Stimulated activated memory B cell treated with anti-CD40 and anti-IgM and Interleukin-4, amounts not matched to agents 10 μg/mL and 1 μg/mL and 100 μg/mL, for 72 hours (primary cell): ENCODE measurements around the gene TRIM62.

ENCODE experiments used
- ATAC-seq: fragments of 150-1000 bp; cut with Tn5 transposase; 2 replicates; pipeline ENCODE4 v1.10.0; 2021
- H3K27ac Mint-ChIP-seq: one replicate; pipeline ENCODE4 v1.8.0; 2022; ENCODE audit warnings: mild to moderate bottlenecking, mixed read lengths
- H3K27me3 Mint-ChIP-seq: one replicate; pipeline ENCODE4 v1.8.0; 2022; ENCODE audit warnings: mixed read lengths
- H3K36me3 Mint-ChIP-seq: one replicate; pipeline ENCODE4 v1.8.0; 2022; ENCODE audit warnings: mixed read lengths
- H3K4me1 Mint-ChIP-seq: one replicate; pipeline ENCODE4 v1.8.0; 2022; ENCODE audit warnings: mixed read lengths
- H3K4me3 Mint-ChIP-seq: one replicate; pipeline ENCODE4 v1.8.0; 2022; ENCODE audit warnings: mild to moderate bottlenecking, moderate library complexity, mixed read lengths
- H3K9me3 Mint-ChIP-seq: one replicate; pipeline ENCODE4 v1.8.0; 2022; ENCODE audit warnings: mixed read lengths

Gene TRIM62

DNA sequence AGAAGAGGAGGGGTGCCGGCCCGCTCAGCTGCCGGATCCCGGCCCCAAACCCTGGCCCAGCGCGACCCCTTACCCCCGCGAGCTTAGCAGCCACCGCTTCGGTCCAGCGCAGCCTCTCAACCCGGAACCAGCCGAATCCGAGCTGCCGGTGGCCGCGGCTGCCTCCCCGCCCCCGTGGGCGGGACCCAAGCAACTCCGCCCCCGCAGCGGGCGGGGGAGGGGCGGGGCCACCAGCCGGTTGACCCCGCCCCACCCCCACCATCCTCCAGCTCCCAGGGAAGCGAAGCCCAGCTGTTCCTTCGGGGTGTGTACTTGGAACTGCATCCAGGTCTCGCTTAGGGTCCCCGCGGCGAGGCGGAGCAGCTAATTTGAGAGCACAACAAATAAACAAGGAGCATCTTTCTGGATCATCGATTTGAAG, at the start of gene TRIM62:
TSS of gene TRIM62 (minus strand) at position 123 of the 421 bp plus-strand sequence. CDS start 611 bp downstream, outside the sequence.
- peak; percentile 77 for ATAC-seq
- no peaks in the 10 kb centered on the region for H3K9me3 Mint-ChIP-seq
- peak within 1 kb of the TSS; percentile 86 for H3K27ac Mint-ChIP-seq
- H3K4me1 Mint-ChIP-seq, result peaks cover 34% of the 10 kb centered on the region
- H3K36me3 Mint-ChIP-seq, result no peaks in the 10 kb centered on the region
- peaks cover 37% of the 10 kb centered on the region for H3K27me3 Mint-ChIP-seq
- H3K4me3 Mint-ChIP-seq, result peak within 1 kb of the TSS; percentile 93

DNA sequence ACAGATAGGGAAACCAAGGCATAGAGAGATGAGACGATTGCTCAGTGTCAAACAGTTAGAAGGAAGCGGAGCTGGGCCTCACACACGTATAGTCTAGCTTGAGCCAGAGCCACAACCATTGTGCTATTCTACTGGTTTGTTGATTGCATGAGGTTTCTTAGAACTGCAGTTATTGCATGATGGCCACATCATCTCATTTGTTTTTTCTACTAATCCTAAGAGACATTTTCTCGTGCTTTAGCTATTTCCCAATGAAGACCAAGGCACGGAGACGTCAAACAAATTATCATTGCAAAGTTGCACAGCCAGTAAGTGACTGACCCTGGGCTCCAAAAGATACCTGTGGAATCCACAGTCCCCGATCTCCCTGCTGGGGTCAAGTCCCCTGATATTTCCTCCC, 49.3 kb upstream of the TRIM62 start:
- no peaks in the 10 kb centered on the region for H3K4me1 Mint-ChIP-seq
- H3K36me3 Mint-ChIP-seq, result no peaks in the 10 kb centered on the region
- H3K9me3 Mint-ChIP-seq, result no peaks in the 10 kb centered on the region
- no peak overlapping the region for H3K27ac Mint-ChIP-seq
- H3K27me3 Mint-ChIP-seq, result peaks cover 52% of the 10 kb centered on the region
- no peak for ATAC-seq
- H3K4me3 Mint-ChIP-seq, result no peak overlapping the region

DNA sequence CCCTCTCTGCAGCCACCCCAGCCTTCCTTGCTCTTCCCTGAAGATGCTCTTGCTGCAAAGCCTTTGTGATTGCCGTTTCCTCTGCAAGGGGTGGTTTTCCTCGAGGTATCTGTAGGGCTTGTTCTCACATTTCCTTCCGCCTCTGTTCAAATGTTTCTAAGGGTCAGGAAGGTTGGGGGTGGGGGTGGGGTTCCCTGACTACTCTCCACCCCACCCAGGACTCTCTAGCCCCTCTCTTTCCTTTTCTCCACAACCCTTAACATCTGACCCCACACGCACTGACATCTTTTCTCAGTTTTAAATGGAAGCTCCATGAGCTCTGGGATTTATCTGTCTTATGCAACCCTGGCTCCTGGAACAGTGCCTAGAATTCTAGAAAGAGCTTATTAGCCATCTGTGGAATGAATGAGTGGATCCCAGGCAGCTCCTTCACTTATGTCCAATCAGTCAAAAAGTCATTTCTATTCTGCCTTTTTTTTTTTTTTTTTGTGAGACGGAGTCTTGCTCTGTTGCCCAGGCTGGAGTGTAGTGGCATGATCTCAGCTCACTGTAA, 47.2 kb upstream of the TRIM62 start:
- H3K27me3 Mint-ChIP-seq, result peaks cover 35% of the 10 kb centered on the region
- H3K9me3 Mint-ChIP-seq, result peaks cover 8% of the 10 kb centered on the region
- H3K36me3 Mint-ChIP-seq, result no peaks in the 10 kb centered on the region
- no peak overlapping the region for H3K4me3 Mint-ChIP-seq
- no peak for ATAC-seq
- H3K4me1 Mint-ChIP-seq, result no peaks in the 10 kb centered on the region
- no peak overlapping the region for H3K27ac Mint-ChIP-seq

DNA sequence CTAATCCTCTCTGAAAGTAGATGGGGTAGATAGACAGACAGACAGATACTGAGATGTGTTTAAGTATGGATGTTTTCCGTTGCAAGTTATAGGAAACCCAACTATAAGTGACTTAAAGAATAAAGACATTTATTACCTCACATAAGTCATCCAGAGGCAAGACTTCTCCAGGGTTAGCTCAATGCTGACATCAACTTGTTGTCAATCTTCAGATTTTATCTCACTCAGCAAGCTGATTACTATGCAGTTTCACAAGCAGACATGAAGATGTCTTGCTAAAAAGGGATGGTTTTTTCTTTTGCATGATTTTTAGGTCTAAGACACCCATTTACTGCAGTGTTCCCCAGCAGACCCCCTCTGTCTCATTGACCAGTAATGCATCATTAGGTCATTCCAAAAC, 43.7 kb upstream of the TRIM62 start:
- Mint-ChIP-seq H3K36me3 (no peaks in the 10 kb centered on the region), H3K4me1 (no peaks in the 10 kb centered on the region), H3K9me3 (peaks cover 8% of the 10 kb centered on the region), H3K4me3 (no peak overlapping the region), H3K27me3 (peaks cover 29% of the 10 kb centered on the region), H3K27ac (no peak overlapping the region)
- no peak for ATAC-seq

DNA sequence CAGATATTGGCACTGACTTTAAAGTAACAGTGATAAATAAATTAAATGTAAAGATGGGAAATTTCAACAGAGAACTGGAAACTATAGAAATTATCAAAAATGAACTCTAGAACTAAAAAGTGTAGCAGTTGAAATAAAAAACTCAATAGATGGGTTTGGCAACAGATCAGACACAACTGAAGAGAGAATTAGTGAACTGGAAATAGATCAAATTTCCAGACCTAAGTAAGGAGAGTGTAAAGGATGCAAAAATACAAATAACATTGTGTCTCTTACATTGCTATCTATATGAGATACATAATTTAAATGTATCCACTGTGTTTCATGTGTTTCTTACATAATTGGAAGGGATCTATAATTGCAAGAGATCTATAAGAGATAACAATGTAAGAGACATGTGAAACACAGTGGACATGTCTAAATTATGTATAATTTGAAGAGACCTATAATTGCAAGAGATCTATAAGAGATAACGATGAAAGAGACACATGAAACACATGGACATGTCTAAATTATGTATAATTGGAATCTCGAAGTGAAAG, 42.4 kb upstream of the TRIM62 start:
- Mint-ChIP-seq H3K4me1 (peaks cover 3% of the 10 kb centered on the region), H3K27me3 (peaks cover 25% of the 10 kb centered on the region), H3K36me3 (no peaks in the 10 kb centered on the region), H3K4me3 (no peak overlapping the region), H3K9me3 (peaks cover 8% of the 10 kb centered on the region), H3K27ac (no peak overlapping the region)
- ATAC-seq, result no peak

GRCh38 chr1:33222381-33222780, 40.5 kb upstream of the TRIM62 start:
- Mint-ChIP-seq H3K9me3 (peaks cover 8% of the 10 kb centered on the region), H3K4me1 (peaks cover 12% of the 10 kb centered on the region), H3K27me3 (peaks cover 9% of the 10 kb centered on the region), H3K27ac (no peak overlapping the region), H3K36me3 (no peaks in the 10 kb centered on the region), H3K4me3 (no peak overlapping the region)
- no peak for ATAC-seq

- ATAC-seq, result no peak
- no peak overlapping the region for H3K27ac Mint-ChIP-seq
- peaks cover 8% of the 10 kb centered on the region for H3K9me3 Mint-ChIP-seq
- H3K27me3 Mint-ChIP-seq, result peaks cover 9% of the 10 kb centered on the region
- peaks cover 12% of the 10 kb centered on the region for H3K4me1 Mint-ChIP-seq
- H3K4me3 Mint-ChIP-seq, result no peak overlapping the region
- no peaks in the 10 kb centered on the region for H3K36me3 Mint-ChIP-seq
Measured at GRCh38 chr1:33221385-33221758, 39.5 kb upstream of the TRIM62 start.

GRCh38 chr1:33220676-33221384, 39.0 kb upstream of the TRIM62 start:
- Mint-ChIP-seq H3K27me3 (peaks cover 9% of the 10 kb centered on the region), H3K9me3 (peaks cover 8% of the 10 kb centered on the region), H3K4me3 (no peak overlapping the region), H3K4me1 (peaks cover 12% of the 10 kb centered on the region), H3K36me3 (no peaks in the 10 kb centered on the region), H3K27ac (no peak overlapping the region)
- ATAC-seq, result no peak

- H3K27me3 Mint-ChIP-seq, result peaks cover 9% of the 10 kb centered on the region
- peaks cover 8% of the 10 kb centered on the region for H3K9me3 Mint-ChIP-seq
- H3K27ac Mint-ChIP-seq, result no peak overlapping the region
- ATAC-seq, result no peak
- peaks cover 12% of the 10 kb centered on the region for H3K4me1 Mint-ChIP-seq
- no peaks in the 10 kb centered on the region for H3K36me3 Mint-ChIP-seq
- no peak overlapping the region for H3K4me3 Mint-ChIP-seq
Measured at GRCh38 chr1:33219886-33220661, 38.2 kb upstream of the TRIM62 start.

DNA sequence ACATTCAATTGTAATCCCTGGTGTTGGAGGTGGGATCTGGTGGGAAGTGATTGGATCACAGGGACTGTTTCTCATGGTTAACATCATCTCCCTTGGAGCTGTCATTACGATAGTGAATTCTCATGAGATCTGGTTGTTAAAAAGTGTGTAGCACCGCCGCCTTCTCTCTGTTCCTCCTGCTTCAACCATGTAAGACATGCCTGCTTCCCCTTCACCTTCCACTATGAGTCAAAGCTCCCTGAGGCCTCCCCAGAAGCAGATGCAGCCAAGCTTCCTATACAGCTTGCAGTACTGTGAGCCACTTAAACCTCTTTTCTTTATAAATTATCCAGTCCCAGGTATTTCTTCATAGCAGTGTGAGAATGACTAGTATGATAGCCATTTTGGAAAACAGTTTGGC, 30.1 kb upstream of the TRIM62 start:
- no peaks in the 10 kb centered on the region for H3K9me3 Mint-ChIP-seq
- peaks cover 61% of the 10 kb centered on the region for H3K27me3 Mint-ChIP-seq
- peak; percentile 70 for ATAC-seq
- H3K27ac Mint-ChIP-seq, result no peak overlapping the region
- H3K4me1 Mint-ChIP-seq, result peaks cover 6% of the 10 kb centered on the region
- H3K36me3 Mint-ChIP-seq, result peaks cover 5% of the 10 kb centered on the region
- no peak overlapping the region for H3K4me3 Mint-ChIP-seq

- Mint-ChIP-seq H3K4me3 (no peak overlapping the region), H3K27me3 (peaks cover 58% of the 10 kb centered on the region), H3K36me3 (no peaks in the 10 kb centered on the region), H3K9me3 (no peaks in the 10 kb centered on the region), H3K27ac (no peak overlapping the region), H3K4me1 (no peaks in the 10 kb centered on the region)
- no peak for ATAC-seq
Measured at GRCh38 chr1:33206340-33206739, 24.5 kb upstream of the TRIM62 start.

- no peak overlapping the region for H3K4me3 Mint-ChIP-seq
- no peak for ATAC-seq
- H3K4me1 Mint-ChIP-seq, result no peaks in the 10 kb centered on the region
- no peak overlapping the region for H3K27ac Mint-ChIP-seq
- H3K9me3 Mint-ChIP-seq, result no peaks in the 10 kb centered on the region
- peaks cover 70% of the 10 kb centered on the region for H3K27me3 Mint-ChIP-seq
- no peaks in the 10 kb centered on the region for H3K36me3 Mint-ChIP-seq
Measured at GRCh38 chr1:33195556-33195955, 13.7 kb upstream of the TRIM62 start.

DNA sequence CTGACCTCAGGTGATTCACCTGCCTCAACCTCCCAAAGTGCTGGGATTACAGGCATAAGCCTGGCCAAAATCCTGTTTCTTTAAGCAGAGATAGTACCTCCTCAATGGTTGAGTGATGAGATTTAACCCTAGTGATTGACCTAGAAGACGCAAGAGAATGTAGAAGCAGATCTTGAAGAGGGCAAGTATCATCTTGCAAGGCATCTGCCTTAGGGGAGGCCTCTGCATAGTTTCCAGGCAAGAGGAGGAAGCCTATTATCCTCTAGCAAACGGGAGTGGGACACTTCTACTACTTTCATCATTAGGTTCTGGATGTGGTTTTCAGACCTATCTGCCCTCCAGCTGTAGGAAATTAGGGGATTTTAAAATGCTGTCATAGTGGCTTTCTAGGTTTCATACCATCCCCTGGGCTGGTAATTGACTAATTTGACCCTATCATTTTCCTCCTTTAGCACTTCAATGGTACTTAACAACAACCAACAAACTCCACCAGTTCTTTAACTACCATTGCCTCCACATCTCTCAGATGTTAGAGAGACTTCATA, 10.0 kb upstream of the TRIM62 start:
- Mint-ChIP-seq H3K27me3 (peaks cover 44% of the 10 kb centered on the region), H3K27ac (no peak overlapping the region), H3K36me3 (no peaks in the 10 kb centered on the region), H3K4me3 (no peak overlapping the region), H3K4me1 (no peaks in the 10 kb centered on the region), H3K9me3 (no peaks in the 10 kb centered on the region)
- no peak for ATAC-seq

GRCh38 chr1:33190701-33191100, 8.9 kb upstream of the TRIM62 start:
- H3K27ac Mint-ChIP-seq, result no peak overlapping the region
- no peak overlapping the region for H3K4me3 Mint-ChIP-seq
- peaks cover 44% of the 10 kb centered on the region for H3K27me3 Mint-ChIP-seq
- no peaks in the 10 kb centered on the region for H3K4me1 Mint-ChIP-seq
- no peaks in the 10 kb centered on the region for H3K9me3 Mint-ChIP-seq
- ATAC-seq, result no peak
- no peaks in the 10 kb centered on the region for H3K36me3 Mint-ChIP-seq

DNA sequence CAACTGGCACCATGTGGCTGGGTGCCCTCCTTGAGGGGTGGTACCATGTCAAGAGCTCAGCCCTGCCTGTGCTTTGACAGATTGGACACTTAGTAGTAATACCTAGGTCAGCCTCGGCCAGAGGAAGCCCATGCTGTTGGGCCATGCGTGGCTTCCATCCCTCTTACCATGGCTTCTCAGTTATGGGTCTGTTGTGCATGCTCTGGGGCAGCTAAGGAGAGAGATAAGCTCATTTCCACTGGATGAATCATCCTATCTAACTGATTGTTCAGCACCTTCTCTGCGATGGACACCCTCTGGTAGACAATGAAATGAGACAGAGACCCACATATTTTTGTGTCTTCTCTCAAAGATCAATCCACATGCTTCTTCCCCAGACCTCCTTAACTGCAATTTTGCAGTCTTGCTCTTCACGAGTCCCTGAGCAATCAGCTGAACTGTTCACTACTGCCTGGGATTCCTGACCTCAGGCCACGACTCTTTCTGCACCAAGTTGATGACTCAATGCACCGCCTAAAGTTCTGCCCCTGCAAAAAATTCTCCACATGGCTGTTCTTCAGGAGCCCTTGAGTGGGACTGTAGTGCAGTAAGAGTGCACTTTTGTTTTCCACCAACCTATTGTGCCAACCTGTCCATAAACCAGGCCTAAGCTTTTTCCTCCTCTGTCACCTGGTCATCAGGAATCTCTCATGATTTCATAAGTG, 6.9 kb upstream of the TRIM62 start:
- Mint-ChIP-seq H3K36me3 (no peaks in the 10 kb centered on the region), H3K4me1 (no peaks in the 10 kb centered on the region), H3K4me3 (no peak overlapping the region), H3K27me3 (peaks cover 56% of the 10 kb centered on the region), H3K27ac (no peak overlapping the region), H3K9me3 (no peaks in the 10 kb centered on the region)
- no peak for ATAC-seq
